Stimulated activated memory B cell treated with anti-CD40 and anti-IgM and Interleukin-4, amounts not matched to agents 10 μg/mL and 1 μg/mL and 100 μg/mL, for 72 hours (primary cell): ENCODE measurements around the gene SEPHS2.

Experiments used
- ATAC-seq: fragments of 150-1000 bp; cut with Tn5 transposase; 2 replicates; pipeline ENCODE4 v1.10.0; 2021
- H3K27ac Mint-ChIP-seq: one replicate; pipeline ENCODE4 v1.8.0; 2022; ENCODE audit warnings: mild to moderate bottlenecking, mixed read lengths
- H3K27me3 Mint-ChIP-seq: one replicate; pipeline ENCODE4 v1.8.0; 2022; ENCODE audit warnings: mixed read lengths
- H3K36me3 Mint-ChIP-seq: one replicate; pipeline ENCODE4 v1.8.0; 2022; ENCODE audit warnings: mixed read lengths
- H3K4me1 Mint-ChIP-seq: one replicate; pipeline ENCODE4 v1.8.0; 2022; ENCODE audit warnings: mixed read lengths
- H3K4me3 Mint-ChIP-seq: one replicate; pipeline ENCODE4 v1.8.0; 2022; ENCODE audit warnings: mild to moderate bottlenecking, moderate library complexity, mixed read lengths
- H3K9me3 Mint-ChIP-seq: one replicate; pipeline ENCODE4 v1.8.0; 2022; ENCODE audit warnings: mixed read lengths

SEPHS2 gene

GRCh38 chr16:30449116-30449435, 3.4 kb upstream of the SEPHS2 start:
- Mint-ChIP-seq H3K27ac (no peak overlapping the region), H3K27me3 (no peaks in the 10 kb centered on the region), H3K4me3 (no peak overlapping the region), H3K36me3 (peaks cover 18% of the 10 kb centered on the region), H3K9me3 (no peaks in the 10 kb centered on the region), H3K4me1 (peaks cover 47% of the 10 kb centered on the region)
- no peak for ATAC-seq

- peaks cover 3% of the 10 kb centered on the region for H3K9me3 Mint-ChIP-seq
- peaks cover 30% of the 10 kb centered on the region for H3K36me3 Mint-ChIP-seq
- H3K27me3 Mint-ChIP-seq, result no peaks in the 10 kb centered on the region
- H3K4me1 Mint-ChIP-seq, result peaks cover 51% of the 10 kb centered on the region
- H3K4me3 Mint-ChIP-seq, result no peak overlapping the region
- no peak for ATAC-seq
- H3K27ac Mint-ChIP-seq, result no peak overlapping the region
These were observed 2.0 kb upstream of the SEPHS2 start for GRCh38 chr16:30447512-30448226.

- Mint-ChIP-seq H3K36me3 (peaks cover 38% of the 10 kb centered on the region), H3K9me3 (peaks cover 3% of the 10 kb centered on the region), H3K27me3 (no peaks in the 10 kb centered on the region), H3K27ac (peak overlapping the region; percentile 87), H3K4me1 (peaks cover 45% of the 10 kb centered on the region), H3K4me3 (peak overlapping the region; percentile 90)
- no peak for ATAC-seq
These were observed 525 bp upstream of the SEPHS2 start for GRCh38 chr16:30446203-30446595.

GRCh38 chr16:30445149-30445407, 596 bp downstream of the SEPHS2 start:
- H3K4me1 Mint-ChIP-seq, result peaks cover 45% of the 10 kb centered on the region
- peaks cover 3% of the 10 kb centered on the region for H3K9me3 Mint-ChIP-seq
- peaks cover 38% of the 10 kb centered on the region for H3K36me3 Mint-ChIP-seq
- peak overlapping the region; percentile 87 for H3K27ac Mint-ChIP-seq
- H3K27me3 Mint-ChIP-seq, result no peaks in the 10 kb centered on the region
- no peak for ATAC-seq
- peak overlapping the region; percentile 90 for H3K4me3 Mint-ChIP-seq

GRCh38 chr16:30444231-30445148, 1.2 kb downstream of the SEPHS2 start:
- Mint-ChIP-seq H3K9me3 (peaks cover 3% of the 10 kb centered on the region), H3K36me3 (peaks cover 38% of the 10 kb centered on the region), H3K4me1 (peaks cover 48% of the 10 kb centered on the region), H3K27ac (peak overlapping the region; percentile 87), H3K4me3 (peak overlapping the region; percentile 90), H3K27me3 (no peaks in the 10 kb centered on the region)
- no peak for ATAC-seq

- Mint-ChIP-seq H3K4me1 (peaks cover 57% of the 10 kb centered on the region), H3K9me3 (peaks cover 3% of the 10 kb centered on the region), H3K27ac (no peak overlapping the region), H3K4me3 (peak overlapping the region; percentile 38), H3K36me3 (peaks cover 38% of the 10 kb centered on the region), H3K27me3 (no peaks in the 10 kb centered on the region)
- no peak for ATAC-seq
These were observed 2.0 kb downstream of the SEPHS2 start for GRCh38 chr16:30443631-30444030.

- no peaks in the 10 kb centered on the region for H3K27me3 Mint-ChIP-seq
- ATAC-seq, result peak; percentile 80
- H3K27ac Mint-ChIP-seq, result peak overlapping the region; percentile 74
- H3K4me3 Mint-ChIP-seq, result no peak overlapping the region
- peaks cover 28% of the 10 kb centered on the region for H3K36me3 Mint-ChIP-seq
- H3K4me1 Mint-ChIP-seq, result peaks cover 43% of the 10 kb centered on the region
- peaks cover 3% of the 10 kb centered on the region for H3K9me3 Mint-ChIP-seq
These were observed 5.8 kb downstream of the SEPHS2 start for GRCh38 chr16:30439720-30440348.

- Mint-ChIP-seq H3K4me1 (peaks cover 46% of the 10 kb centered on the region), H3K36me3 (peaks cover 18% of the 10 kb centered on the region), H3K9me3 (peaks cover 3% of the 10 kb centered on the region), H3K27me3 (no peaks in the 10 kb centered on the region), H3K27ac (peak overlapping the region; percentile 74), H3K4me3 (peak overlapping the region; percentile 22)
- peak; percentile 64 for ATAC-seq
These were observed 6.8 kb downstream of the SEPHS2 start for GRCh38 chr16:30438835-30439234.

- Mint-ChIP-seq H3K27ac (peak overlapping the region; percentile 28), H3K4me3 (no peak overlapping the region), H3K4me1 (peaks cover 38% of the 10 kb centered on the region), H3K27me3 (no peaks in the 10 kb centered on the region), H3K9me3 (no peaks in the 10 kb centered on the region), H3K36me3 (peaks cover 7% of the 10 kb centered on the region)
- ATAC-seq, result no peak
These were observed 8.1 kb downstream of the SEPHS2 start for GRCh38 chr16:30437511-30438046.

GRCh38 chr16:30434852-30435251, 10.8 kb downstream of the SEPHS2 start:
- Mint-ChIP-seq H3K27me3 (no peaks in the 10 kb centered on the region), H3K27ac (peak overlapping the region; percentile 26), H3K9me3 (no peaks in the 10 kb centered on the region), H3K36me3 (no peaks in the 10 kb centered on the region), H3K4me3 (no peak overlapping the region), H3K4me1 (peaks cover 25% of the 10 kb centered on the region)
- ATAC-seq, result no peak

GRCh38 chr16:30430428-30430970, 15.2 kb downstream of the SEPHS2 start:
- Mint-ChIP-seq H3K9me3 (no peaks in the 10 kb centered on the region), H3K36me3 (peaks cover 17% of the 10 kb centered on the region), H3K4me1 (peaks cover 21% of the 10 kb centered on the region), H3K27ac (no peak overlapping the region), H3K4me3 (no peak overlapping the region), H3K27me3 (no peaks in the 10 kb centered on the region)
- peak; percentile 25 for ATAC-seq

GRCh38 chr16:30429678-30430427, 15.8 kb downstream of the SEPHS2 start, which contains the start of gene DCTPP1:
Gene DCTPP1, minus strand, starts transcription at chr16:30430030. Its CDS starts 50 bp downstream, at chr16:30429980.
- Mint-ChIP-seq H3K4me3 (no peak within 1 kb of the TSS), H3K4me1 (peaks cover 18% of the 10 kb centered on the region), H3K36me3 (peaks cover 17% of the 10 kb centered on the region), H3K9me3 (no peaks in the 10 kb centered on the region), H3K27me3 (no peaks in the 10 kb centered on the region), H3K27ac (no peak within 1 kb of the TSS)
- ATAC-seq, result peak; percentile 99

- no peak overlapping the region for H3K27ac Mint-ChIP-seq
- no peak overlapping the region for H3K4me3 Mint-ChIP-seq
- H3K9me3 Mint-ChIP-seq, result no peaks in the 10 kb centered on the region
- H3K27me3 Mint-ChIP-seq, result no peaks in the 10 kb centered on the region
- peaks cover 17% of the 10 kb centered on the region for H3K36me3 Mint-ChIP-seq
- no peak for ATAC-seq
- peaks cover 13% of the 10 kb centered on the region for H3K4me1 Mint-ChIP-seq
These were observed 16.3 kb downstream of the SEPHS2 start for GRCh38 chr16:30429418-30429677.

GRCh38 chr16:30428055-30428454, 17.6 kb downstream of the SEPHS2 start:
- no peak overlapping the region for H3K27ac Mint-ChIP-seq
- ATAC-seq, result no peak
- H3K4me3 Mint-ChIP-seq, result peak overlapping the region; percentile 1
- no peaks in the 10 kb centered on the region for H3K9me3 Mint-ChIP-seq
- peaks cover 7% of the 10 kb centered on the region for H3K4me1 Mint-ChIP-seq
- H3K27me3 Mint-ChIP-seq, result no peaks in the 10 kb centered on the region
- peaks cover 29% of the 10 kb centered on the region for H3K36me3 Mint-ChIP-seq

- Mint-ChIP-seq H3K4me1 (peaks cover 25% of the 10 kb centered on the region), H3K4me3 (no peak overlapping the region), H3K27me3 (no peaks in the 10 kb centered on the region), H3K36me3 (peaks cover 39% of the 10 kb centered on the region), H3K9me3 (no peaks in the 10 kb centered on the region), H3K27ac (no peak overlapping the region)
- no peak for ATAC-seq
These were observed 24.7 kb downstream of the SEPHS2 start for GRCh38 chr16:30421010-30421409.
